A673 (cell line): ENCODE results near the gene TXNRD3. TPM values are rescaled to one million over a fixed set of nuclear protein-coding genes. Genes with fewer than 3 reads are reported as not detected.

Source experiments
- BruUV-seq: library from RNA; stranded (reverse); fragments of 400-500 nt; replicated peaks from 2 replicates; lab custom pipeline; 2021; lab: Mats Ljungman, UMichigan
- CTCF ChIA-PET: fragments of 300-600 bp; sonication (Branson Sonifier 250); formaldehyde crosslinking; loops from one replicate; lab custom pipeline; 2022; ENCODE audit warnings: antibody characterized with exemption; lab: Charles Lee
- POLR2A ChIA-PET: fragments of 300-600 bp; sonication (Branson Sonifier 250); formaldehyde crosslinking; loops from one replicate; lab custom pipeline; 2022; ENCODE audit warnings: antibody characterized with exemption; ENCODE audit not compliant: low non-redundant PET; lab: Charles Lee
- DNase-seq: peaks from one replicate; pipeline ENCODE4 v3.0.0-alpha.2; 2015; ENCODE audit warnings: low spot score
- H3K27ac ChIP-seq: fragments of 200-600 bp; sonication (generic); 2 replicates; pipeline ENCODE4 v1.5.1; 2016; ENCODE audit warnings: mixed run types, low read depth, mild to moderate bottlenecking, mixed read lengths, antibody characterized with exemption, low read length; ENCODE audit not compliant: poor library complexity, severe bottlenecking
- H3K27me3 ChIP-seq: fragments of 200-600 bp; sonication (generic); replicated peaks from 2 replicates; pipeline ENCODE4 v1.6.1; 2017; ENCODE audit warnings: mixed run types, low read depth, mild to moderate bottlenecking, mixed read lengths, antibody characterized with exemption, low read length; ENCODE audit not compliant: insufficient read depth, poor library complexity
- H3K36me3 ChIP-seq: fragments of 200-600 bp; sonication (generic); 2 replicates; pipeline ENCODE4 v1.6.1; 2016; ENCODE audit warnings: mixed run types, mild to moderate bottlenecking, mixed read lengths, antibody characterized with exemption, low read length; ENCODE audit not compliant: insufficient read depth, poor library complexity, severe bottlenecking
- H3K4me1 ChIP-seq: fragments of 200-600 bp; sonication (generic); 2 replicates; pipeline ENCODE4 v1.6.1; 2017; ENCODE audit warnings: mixed run types, mild to moderate bottlenecking, mixed read lengths, antibody characterized with exemption, low read length; ENCODE audit not compliant: insufficient read depth, poor library complexity, severe bottlenecking
- H3K4me3 ChIP-seq: fragments of 200-600 bp; sonication (generic); 2 replicates; pipeline ENCODE4 v1.5.1; 2016; ENCODE audit warnings: low read depth, mixed run types, mild to moderate bottlenecking, mixed read lengths, low read length; ENCODE audit not compliant: poor library complexity, severe bottlenecking
- H3K9me3 ChIP-seq: fragments of 200-600 bp; sonication (generic); 2 replicates; pipeline ENCODE4 v1.6.1; 2016; ENCODE audit warnings: mixed run types, low read depth, mild to moderate bottlenecking, mixed read lengths, antibody characterized with exemption, low read length; ENCODE audit not compliant: poor library complexity, severe bottlenecking
- EZH2 ChIP-seq: fragments of 200-600 bp; sonication (generic); IDR thresholded peaks from 2 replicates; pipeline ENCODE4 v1.6.1; 2017; ENCODE audit warnings: borderline replicate concordance, low read depth, mild to moderate bottlenecking, mixed read lengths, antibody characterized with exemption, low read length; ENCODE audit not compliant: poor library complexity, severe bottlenecking
- intact Hi-C: fragments of 100-400 bp; cut with micrococcal nuclease; formaldehyde crosslinking; loops from one replicate; pipeline ENCODE4 v1.10.0; 2022; ENCODE audit not compliant: unreplicated experiment
- total RNA-seq: library from RNA; stranded (reverse); gene quantifications from 2 replicates; pipeline ENCODE4 v1.2.3, GENCODE V29; 2021
- TF ChIP-seq, protein P1 (sequence below): fragments of 300-800, 200-600 bp; sonication (generic); conservative IDR thresholded peaks from 2 replicates; pipeline ENCODE4 v1.5.1; 2017; ENCODE audit warnings: low read depth, mild to moderate bottlenecking, antibody characterized with exemption, low read length, moderate library complexity, mixed read lengths

The TXNRD3 gene
- total RNA-seq, 1 experiment from 2014 or later: 4.1 TPM

DNA sequence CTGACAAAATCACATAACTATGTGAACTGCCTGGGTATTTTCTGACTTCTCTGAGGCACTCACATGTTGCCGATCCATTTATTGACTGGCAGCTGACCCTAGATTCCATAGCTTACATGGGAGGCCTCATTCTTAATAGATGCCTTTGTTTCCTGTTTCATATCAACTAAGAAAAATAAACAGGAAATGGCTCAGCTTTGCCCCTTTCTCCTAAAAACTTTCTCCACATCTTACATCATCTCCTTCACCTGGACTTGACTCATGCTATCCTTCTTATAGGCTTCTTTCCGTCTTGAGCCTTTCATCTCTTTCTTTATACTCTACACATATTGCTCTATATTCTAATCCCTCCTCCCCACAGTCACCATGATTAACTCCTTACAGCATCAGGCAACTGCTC, 38.0 kb downstream of the TXNRD3 start:
- CTCF ChIA-PET: no interaction called here
- TF ChIP-seq EZH2: no peak
- TF ChIP-seq, protein P1, sequence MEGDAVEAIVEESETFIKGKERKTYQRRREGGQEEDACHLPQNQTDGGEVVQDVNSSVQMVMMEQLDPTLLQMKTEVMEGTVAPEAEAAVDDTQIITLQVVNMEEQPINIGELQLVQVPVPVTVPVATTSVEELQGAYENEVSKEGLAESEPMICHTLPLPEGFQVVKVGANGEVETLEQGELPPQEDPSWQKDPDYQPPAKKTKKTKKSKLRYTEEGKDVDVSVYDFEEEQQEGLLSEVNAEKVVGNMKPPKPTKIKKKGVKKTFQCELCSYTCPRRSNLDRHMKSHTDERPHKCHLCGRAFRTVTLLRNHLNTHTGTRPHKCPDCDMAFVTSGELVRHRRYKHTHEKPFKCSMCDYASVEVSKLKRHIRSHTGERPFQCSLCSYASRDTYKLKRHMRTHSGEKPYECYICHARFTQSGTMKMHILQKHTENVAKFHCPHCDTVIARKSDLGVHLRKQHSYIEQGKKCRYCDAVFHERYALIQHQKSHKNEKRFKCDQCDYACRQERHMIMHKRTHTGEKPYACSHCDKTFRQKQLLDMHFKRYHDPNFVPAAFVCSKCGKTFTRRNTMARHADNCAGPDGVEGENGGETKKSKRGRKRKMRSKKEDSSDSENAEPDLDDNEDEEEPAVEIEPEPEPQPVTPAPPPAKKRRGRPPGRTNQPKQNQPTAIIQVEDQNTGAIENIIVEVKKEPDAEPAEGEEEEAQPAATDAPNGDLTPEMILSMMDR: no peak
- Histone ChIP-seq H3K4me3 (no peak overlapping the region), H3K27me3 (no peaks in the 10 kb centered on the region), H3K27ac (no peak overlapping the region), H3K36me3 (no peaks in the 10 kb centered on the region), H3K9me3 (no peaks in the 10 kb centered on the region), H3K4me1 (peaks cover 7% of the 10 kb centered on the region)
- BruUV-seq: no TSS peak
- intact Hi-C loops: no loop called here
- POLR2A ChIA-PET: no interaction called here
- no peak for DNase-seq

DNA sequence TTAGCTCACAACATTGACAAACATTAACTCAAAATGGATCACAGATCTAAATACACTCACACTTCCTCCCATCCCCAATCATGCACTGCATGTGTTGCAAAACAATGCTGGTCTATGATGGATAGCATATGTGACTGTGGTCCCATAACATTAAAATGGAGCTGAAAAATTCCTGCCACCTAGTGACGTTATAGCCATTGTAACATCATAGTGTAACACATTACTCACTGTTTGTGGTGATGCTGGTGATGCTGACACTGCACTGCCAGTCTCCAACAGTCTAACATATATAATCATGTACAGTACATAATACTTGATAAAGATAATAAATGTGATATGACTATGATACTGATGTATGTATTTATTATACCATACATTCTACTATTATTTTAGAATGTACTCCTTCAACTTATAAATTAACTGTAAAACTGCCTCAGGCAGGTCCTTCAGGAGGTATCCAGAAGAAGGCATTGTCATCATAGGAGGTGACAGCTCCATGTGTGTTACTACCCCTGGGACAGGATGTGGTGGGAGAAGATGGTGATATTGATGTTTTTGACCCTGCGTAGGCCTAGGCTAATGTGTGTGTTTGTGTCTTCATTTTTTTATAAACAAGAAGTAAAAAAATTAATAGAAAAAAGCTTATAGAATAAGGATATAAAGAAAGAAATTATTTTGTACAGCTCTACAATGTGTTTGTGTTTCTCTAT, 41.3 kb downstream of the TXNRD3 start:
- no TSS peak for BruUV-seq
- H3K4me1 ChIP-seq: no peaks in the 10 kb centered on the region
- POLR2A ChIA-PET: interaction anchor here (0.5 kb wide), 1 partner anchor 354 kb away, joined by 5 read pairs; no protein-coding TSS in a partner anchor
- no peak overlapping the region for H3K27ac ChIP-seq
- H3K4me3 ChIP-seq: no peak overlapping the region
- CTCF ChIA-PET: no interaction called here
- no peaks in the 10 kb centered on the region for H3K27me3 ChIP-seq
- TF ChIP-seq EZH2: no peak
- TF ChIP-seq, protein P1: no peak
- intact Hi-C loops: no loop called here
- no peaks in the 10 kb centered on the region for H3K9me3 ChIP-seq
- DNase-seq: no peak
- H3K36me3 ChIP-seq: no peaks in the 10 kb centered on the region

DNA sequence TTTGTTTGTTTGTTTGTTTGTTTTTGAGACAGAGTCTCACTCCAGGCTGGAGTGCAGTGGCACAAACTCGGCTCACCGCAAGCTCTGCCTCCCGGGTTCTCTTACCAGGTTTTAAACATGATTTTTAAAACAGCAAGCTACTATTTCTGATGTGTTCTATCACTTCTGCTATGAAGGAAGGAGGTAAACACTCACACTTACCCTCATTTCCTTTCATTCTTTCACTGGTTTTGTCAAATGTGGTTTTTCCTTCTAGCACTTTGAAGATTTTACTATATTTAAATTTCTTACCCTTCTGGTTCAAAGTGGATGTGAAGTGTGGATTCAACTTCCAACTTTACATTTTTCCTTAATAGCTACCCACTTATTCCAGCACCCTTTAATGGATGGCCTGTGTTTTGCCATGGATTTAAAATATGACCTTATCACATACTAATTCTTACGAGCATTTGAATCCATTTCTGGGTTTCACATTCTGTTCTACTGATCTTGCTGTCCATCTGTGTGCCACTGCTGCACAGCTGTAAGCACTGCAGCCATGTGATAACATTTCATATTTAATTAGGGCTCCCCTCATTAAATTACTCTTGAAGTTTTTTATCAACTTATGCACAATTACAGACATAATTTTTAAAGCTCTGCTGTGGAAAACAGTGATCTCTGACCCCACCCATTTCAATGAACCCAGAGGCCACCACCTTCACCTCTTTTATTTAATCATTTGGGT, 42.3 kb downstream of the TXNRD3 start:
- Histone ChIP-seq H3K27me3 (no peaks in the 10 kb centered on the region), H3K27ac (no peak overlapping the region), H3K36me3 (no peaks in the 10 kb centered on the region), H3K4me3 (no peak overlapping the region), H3K9me3 (no peaks in the 10 kb centered on the region), H3K4me1 (no peaks in the 10 kb centered on the region)
- intact Hi-C loops: no loop called here
- ChIA-PET POLR2A (no interaction called here), CTCF (no interaction called here)
- DNase-seq: no peak
- TF ChIP-seq, protein P1: no peak
- TF ChIP-seq EZH2: no peak
- no TSS peak for BruUV-seq
